T-helper 2 cell treated with Interferon-gamma antibody and Interleukin-4, amounts not matched to agents 5 μg/mL and 100 μg/mL, for 36 hours (primary cell): ENCODE data around the gene TMEM229B.
"Not testable (repeated sequence)": the region's sequence is repeated elsewhere in the genome, so short reads cannot be mapped to it uniquely, and the experiment has no call there.

Source experiments
- DNase-seq: peaks from one replicate; pipeline ENCODE4 v3.0.0; 2021; ENCODE audit warnings: low spot score
- H3K27ac Mint-ChIP-seq: one replicate; pipeline ENCODE4 v1.8.0; 2021; ENCODE audit warnings: mild to moderate bottlenecking, mixed read lengths
- H3K27me3 Mint-ChIP-seq: one replicate; pipeline ENCODE4 v1.8.0; 2021; ENCODE audit warnings: low read depth, mixed read lengths
- H3K36me3 Mint-ChIP-seq: one replicate; pipeline ENCODE4 v1.8.0; 2021; ENCODE audit warnings: low read depth, mixed read lengths
- H3K4me1 Mint-ChIP-seq: one replicate; pipeline ENCODE4 v1.8.0; 2021; ENCODE audit warnings: low read depth, mixed read lengths
- H3K4me3 Mint-ChIP-seq: one replicate; pipeline ENCODE4 v1.8.0; 2022; ENCODE audit warnings: mild to moderate bottlenecking, moderate library complexity, mixed read lengths
- H3K9me3 Mint-ChIP-seq: one replicate; pipeline ENCODE4 v1.8.0; 2021; ENCODE audit warnings: mixed read lengths

The TMEM229B gene

DNA sequence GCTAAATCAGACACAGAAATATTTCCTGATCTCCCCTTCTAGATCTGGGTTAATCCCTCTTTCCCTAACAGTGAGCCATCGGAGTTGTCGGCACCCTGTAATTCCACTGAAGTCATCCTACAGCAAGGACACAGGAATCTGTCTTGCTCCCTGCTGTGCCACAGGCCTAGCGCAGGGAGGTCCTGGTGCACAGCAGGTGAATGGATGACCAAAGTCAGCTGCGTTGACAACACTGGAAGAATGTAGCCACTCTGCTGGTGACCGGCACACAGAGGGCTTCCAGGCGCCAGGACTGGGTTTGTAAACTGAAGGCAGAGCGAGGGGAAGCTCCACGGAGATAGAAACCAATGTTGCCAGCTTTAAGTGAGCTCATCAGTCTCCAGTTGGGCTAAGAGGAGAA, 23.6 kb downstream of the TMEM229B start:
- Mint-ChIP-seq H3K4me3 (no peak overlapping the region), H3K4me1 (peaks cover 13% of the 10 kb centered on the region), H3K36me3 (no peaks in the 10 kb centered on the region), H3K27ac (no peak overlapping the region), H3K27me3 (peaks cover 17% of the 10 kb centered on the region), H3K9me3 (no peaks in the 10 kb centered on the region)
- DNase-seq, result no peak

- no peaks in the 10 kb centered on the region for H3K36me3 Mint-ChIP-seq
- peaks cover 13% of the 10 kb centered on the region for H3K4me1 Mint-ChIP-seq
- no peak overlapping the region for H3K27ac Mint-ChIP-seq
- DNase-seq, result no peak
- peaks cover 17% of the 10 kb centered on the region for H3K27me3 Mint-ChIP-seq
- H3K9me3 Mint-ChIP-seq, result no peaks in the 10 kb centered on the region
- H3K4me3 Mint-ChIP-seq, result no peak overlapping the region
Measured at GRCh38 chr14:67464377-67464776, 24.1 kb downstream of the TMEM229B start.

- Mint-ChIP-seq H3K4me3 (no peak overlapping the region), H3K4me1 (peaks cover 13% of the 10 kb centered on the region), H3K27me3 (peaks cover 17% of the 10 kb centered on the region), H3K9me3 (no peaks in the 10 kb centered on the region), H3K36me3 (no peaks in the 10 kb centered on the region), H3K27ac (no peak overlapping the region)
- DNase-seq, result no peak
Measured at GRCh38 chr14:67463900-67464299, 24.6 kb downstream of the TMEM229B start.

DNA sequence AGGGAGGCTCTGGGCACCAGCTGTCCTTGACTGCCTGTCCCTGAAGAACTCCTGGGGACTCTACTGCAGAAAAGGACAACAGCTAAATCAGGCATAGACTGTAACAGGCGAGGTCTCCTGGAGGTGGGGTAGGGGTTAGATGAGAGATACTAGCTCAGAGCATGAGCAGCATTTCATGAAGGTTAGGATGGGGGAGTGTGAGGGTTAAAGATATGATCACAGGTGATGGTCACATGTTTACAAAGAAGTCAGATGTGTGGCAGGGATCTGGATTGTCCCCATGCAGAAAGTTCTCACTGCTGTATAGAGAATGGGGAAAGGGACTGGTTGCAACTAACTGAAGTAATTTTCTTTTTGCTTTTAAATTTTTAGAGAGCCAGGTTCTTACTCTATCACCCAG, 26.5 kb downstream of the TMEM229B start:
- no peaks in the 10 kb centered on the region for H3K9me3 Mint-ChIP-seq
- no peak for DNase-seq
- no peak overlapping the region for H3K4me3 Mint-ChIP-seq
- H3K36me3 Mint-ChIP-seq, result no peaks in the 10 kb centered on the region
- peaks cover 9% of the 10 kb centered on the region for H3K27me3 Mint-ChIP-seq
- peaks cover 11% of the 10 kb centered on the region for H3K4me1 Mint-ChIP-seq
- H3K27ac Mint-ChIP-seq, result no peak overlapping the region

- Mint-ChIP-seq H3K4me1 (peaks cover 11% of the 10 kb centered on the region), H3K27ac (no peak overlapping the region), H3K27me3 (peaks cover 8% of the 10 kb centered on the region), H3K9me3 (no peaks in the 10 kb centered on the region), H3K36me3 (no peaks in the 10 kb centered on the region), H3K4me3 (no peak overlapping the region)
- DNase-seq, result no peak
Measured at GRCh38 chr14:67461341-67461985, 27.1 kb downstream of the TMEM229B start.

DNA sequence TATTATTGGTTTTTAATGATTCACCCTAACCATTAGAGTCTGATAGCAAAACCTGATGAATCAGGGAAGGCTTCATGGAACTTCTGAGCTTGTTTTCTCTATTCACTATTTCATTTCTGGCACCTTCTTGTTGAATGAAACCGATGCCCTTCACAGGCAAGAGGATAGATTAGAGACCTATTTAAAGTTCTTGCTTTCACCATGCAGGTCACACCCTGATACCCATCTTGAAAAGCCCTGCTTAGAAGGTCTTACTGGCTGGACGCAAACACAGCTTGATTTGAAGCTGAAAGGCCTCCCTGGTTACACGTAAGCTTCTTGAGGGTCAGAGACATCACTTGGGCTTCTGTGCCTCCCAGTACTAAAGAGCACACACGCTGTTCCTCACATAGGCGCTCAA, 29.2 kb downstream of the TMEM229B start:
- Mint-ChIP-seq H3K27ac (no peak overlapping the region), H3K36me3 (no peaks in the 10 kb centered on the region), H3K4me1 (peaks cover 6% of the 10 kb centered on the region), H3K9me3 (no peaks in the 10 kb centered on the region), H3K27me3 (peaks cover 4% of the 10 kb centered on the region), H3K4me3 (no peak overlapping the region)
- DNase-seq, result no peak

GRCh38 chr14:67457782-67458181, 30.7 kb downstream of the TMEM229B start:
- no peaks in the 10 kb centered on the region for H3K9me3 Mint-ChIP-seq
- no peaks in the 10 kb centered on the region for H3K36me3 Mint-ChIP-seq
- peaks cover 5% of the 10 kb centered on the region for H3K27me3 Mint-ChIP-seq
- no peak overlapping the region for H3K4me3 Mint-ChIP-seq
- DNase-seq, result no peak
- peaks cover 4% of the 10 kb centered on the region for H3K4me1 Mint-ChIP-seq
- no peak overlapping the region for H3K27ac Mint-ChIP-seq

- no peaks in the 10 kb centered on the region for H3K36me3 Mint-ChIP-seq
- DNase-seq, result no peak
- H3K4me1 Mint-ChIP-seq, result no peaks in the 10 kb centered on the region
- no peak overlapping the region for H3K27ac Mint-ChIP-seq
- H3K4me3 Mint-ChIP-seq, result no peak overlapping the region
- no peaks in the 10 kb centered on the region for H3K9me3 Mint-ChIP-seq
- H3K27me3 Mint-ChIP-seq, result peaks cover 5% of the 10 kb centered on the region
Measured at GRCh38 chr14:67456732-67457131, 31.8 kb downstream of the TMEM229B start.

GRCh38 chr14:67453575-67454300, 34.8 kb downstream of the TMEM229B start:
- H3K9me3 Mint-ChIP-seq, result no peaks in the 10 kb centered on the region
- H3K27ac Mint-ChIP-seq, result no peak overlapping the region
- H3K27me3 Mint-ChIP-seq, result peaks cover 16% of the 10 kb centered on the region
- no peak for DNase-seq
- no peaks in the 10 kb centered on the region for H3K4me1 Mint-ChIP-seq
- H3K36me3 Mint-ChIP-seq, result no peaks in the 10 kb centered on the region
- H3K4me3 Mint-ChIP-seq, result no peak overlapping the region

GRCh38 chr14:67451667-67452066, 36.9 kb downstream of the TMEM229B start:
- not testable (repeated sequence) for H3K27ac Mint-ChIP-seq, H3K36me3 Mint-ChIP-seq, H3K9me3 Mint-ChIP-seq, DNase-seq, H3K4me1 Mint-ChIP-seq, H3K4me3 Mint-ChIP-seq
- H3K27me3 Mint-ChIP-seq, result peaks cover 27% of the 10 kb centered on the region

DNA sequence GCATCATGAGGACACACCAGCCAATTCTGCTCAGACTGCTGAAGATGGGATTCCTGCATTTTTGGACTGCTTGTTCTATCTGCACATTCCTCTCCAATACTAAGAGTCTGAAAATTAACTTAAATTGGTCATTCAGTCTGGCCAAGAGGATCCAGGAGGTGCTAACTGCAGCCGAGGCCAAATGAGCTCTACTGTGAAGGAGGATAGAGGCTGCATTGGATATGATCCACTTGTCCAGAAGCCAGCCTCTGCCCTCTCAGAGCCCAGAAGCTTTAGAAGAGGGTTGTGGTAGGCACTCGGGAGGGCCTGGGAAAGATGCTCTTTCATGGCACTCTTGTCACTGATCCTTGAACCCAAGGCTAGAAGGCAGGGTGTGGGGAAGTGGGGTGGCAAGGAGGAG, 39.4 kb downstream of the TMEM229B start:
- DNase-seq, result no peak
- Mint-ChIP-seq H3K4me3 (no peak overlapping the region), H3K9me3 (no peaks in the 10 kb centered on the region), H3K27me3 (peaks cover 37% of the 10 kb centered on the region), H3K36me3 (no peaks in the 10 kb centered on the region), H3K4me1 (no peaks in the 10 kb centered on the region), H3K27ac (no peak overlapping the region)

- Mint-ChIP-seq H3K27me3 (peaks cover 51% of the 10 kb centered on the region), H3K4me1 (no peaks in the 10 kb centered on the region), H3K27ac (no peak overlapping the region)
Measured at GRCh38 chr14:67447033-67447381, 41.5 kb downstream of the TMEM229B start.

GRCh38 chr14:67446371-67447032, 42.0 kb downstream of the TMEM229B start:
- Mint-ChIP-seq H3K27me3 (peaks cover 48% of the 10 kb centered on the region), H3K36me3 (no peaks in the 10 kb centered on the region), H3K4me3 (no peak overlapping the region), H3K4me1 (no peaks in the 10 kb centered on the region), H3K27ac (no peak overlapping the region), H3K9me3 (no peaks in the 10 kb centered on the region)
- DNase-seq, result no peak

More at GRCh38 chr14:67447033-67447381, 41.5 kb downstream of the TMEM229B start:
- no peaks in the 10 kb centered on the region for H3K36me3 Mint-ChIP-seq
- no peak overlapping the region for H3K4me3 Mint-ChIP-seq
- DNase-seq, result no peak
- no peaks in the 10 kb centered on the region for H3K9me3 Mint-ChIP-seq

DNA sequence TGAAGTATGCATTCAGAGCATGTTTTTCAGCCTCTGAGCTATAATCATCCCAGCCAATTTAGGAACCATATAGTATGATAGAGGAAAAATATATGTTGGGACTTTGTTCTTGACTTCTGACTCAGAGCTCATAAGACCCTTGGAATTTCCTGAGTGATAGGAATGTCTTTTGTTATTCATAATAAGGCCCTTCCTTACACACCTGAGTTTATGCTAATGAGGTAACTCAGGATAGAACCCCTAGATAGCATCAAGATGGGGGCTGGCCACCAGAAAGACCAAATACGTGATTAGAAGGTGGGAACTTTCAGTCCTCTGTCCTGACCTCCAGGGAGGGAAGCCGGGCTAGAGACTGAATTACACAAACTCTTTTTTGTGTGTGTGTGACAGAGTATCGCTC, 44.1 kb downstream of the TMEM229B start:
- H3K27me3 Mint-ChIP-seq, result peaks cover 41% of the 10 kb centered on the region
- H3K4me3 Mint-ChIP-seq, result no peak overlapping the region
- no peak overlapping the region for H3K27ac Mint-ChIP-seq
- H3K9me3 Mint-ChIP-seq, result no peaks in the 10 kb centered on the region
- H3K4me1 Mint-ChIP-seq, result no peaks in the 10 kb centered on the region
- no peaks in the 10 kb centered on the region for H3K36me3 Mint-ChIP-seq
- no peak for DNase-seq
